GM21447 (cell line): Measurements from ENCODE around the gene TBC1D1.

Experiments used
- ATAC-seq: cut with Tn5 transposase; IDR thresholded peaks from one replicate; pipeline ENCODE4 v1.9.1; 2021; ENCODE audit not compliant: unreplicated experiment

TBC1D1 gene

GRCh38 chr4:38141808-38142500 is 251.1 kb downstream of the TBC1D1 start:
- ATAC-seq: no peak

GRCh38 chr4:38144031-38144430 is 253.1 kb downstream of the TBC1D1 start:
- ATAC-seq: no peak

DNA sequence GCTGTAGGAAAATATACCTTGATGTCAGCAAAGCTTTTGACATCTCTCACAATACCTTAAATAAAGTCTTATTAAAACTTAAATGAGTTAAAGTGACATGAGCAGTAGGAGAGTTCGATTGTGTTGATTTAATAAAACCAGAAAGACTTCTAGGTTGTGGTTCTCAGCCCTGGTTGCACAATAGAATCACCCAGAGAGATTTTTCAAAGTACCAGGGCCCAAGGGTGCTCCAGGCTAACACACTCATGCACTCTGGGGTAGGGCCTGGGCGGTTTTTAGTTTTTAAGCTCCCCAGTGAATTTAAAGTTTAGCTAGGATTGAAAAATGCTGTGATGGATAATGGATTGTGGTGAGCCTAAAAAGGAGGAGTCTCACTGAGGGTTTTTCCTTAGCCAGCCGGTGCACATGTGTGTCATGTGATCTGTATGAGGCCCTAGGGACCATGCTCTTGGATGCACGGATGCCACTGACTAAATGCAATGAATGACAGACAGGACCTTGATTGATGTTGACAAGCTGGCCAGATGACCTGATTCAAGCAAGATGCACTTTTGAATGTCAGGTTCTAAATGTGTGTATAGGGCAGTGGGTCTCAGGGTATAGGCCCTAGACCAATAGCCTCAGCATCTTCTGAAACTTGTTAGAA is 254.3 kb downstream of the TBC1D1 start:
- ATAC-seq: no peak

DNA sequence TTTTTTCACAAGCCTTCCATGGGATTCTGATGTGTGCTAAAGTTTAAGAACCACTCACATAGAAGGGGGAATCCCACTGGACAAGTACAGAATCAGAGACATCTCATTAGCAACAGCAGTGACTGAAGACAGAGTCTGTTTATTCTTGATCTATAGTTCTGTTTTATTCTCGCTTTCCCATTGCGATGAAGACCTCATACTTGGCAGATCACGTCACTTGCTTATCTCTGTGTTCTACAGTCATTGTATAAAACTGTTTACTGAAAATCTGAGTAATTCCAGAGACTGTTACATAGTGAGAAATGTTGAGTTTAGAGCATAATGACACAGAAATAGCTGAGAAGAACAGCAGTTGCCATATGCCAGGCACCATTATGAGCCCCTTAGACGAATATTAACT is 254.9 kb downstream of the TBC1D1 start:
- no peak for ATAC-seq

GRCh38 chr4:38146383-38146782 is 255.5 kb downstream of the TBC1D1 start:
- no peak for ATAC-seq

GRCh38 chr4:38149472-38149996 is 258.6 kb downstream of the TBC1D1 start:
- no peak for ATAC-seq

- ATAC-seq: no peak
Observed at GRCh38 chr4:38149997-38150671, 259.2 kb downstream of the TBC1D1 start.

- ATAC-seq: no peak
Observed at GRCh38 chr4:38150766-38151165, 259.9 kb downstream of the TBC1D1 start.

GRCh38 chr4:38151873-38152272 is 261.0 kb downstream of the TBC1D1 start:
- no peak for ATAC-seq

DNA sequence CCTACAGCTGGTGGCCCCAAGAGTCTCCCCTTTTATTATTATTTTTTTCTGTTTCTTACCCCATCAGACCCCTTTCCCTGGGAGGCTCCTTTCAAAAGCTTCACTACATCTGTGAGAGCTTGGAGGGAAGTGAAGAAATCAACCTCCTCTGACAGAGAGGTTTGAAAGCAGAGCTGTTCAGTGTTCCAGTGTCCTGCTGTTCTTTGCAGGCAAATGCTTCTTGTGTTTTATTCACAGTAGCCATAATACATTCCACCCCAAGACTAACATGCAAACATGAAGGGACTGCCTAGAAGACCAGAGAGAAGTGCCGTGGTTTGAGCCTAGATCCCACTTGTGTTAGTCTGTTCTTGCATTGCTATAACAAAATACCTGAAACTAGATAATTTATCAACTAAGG is 261.4 kb downstream of the TBC1D1 start:
- no peak for ATAC-seq

GRCh38 chr4:38152721-38153386 is 262.0 kb downstream of the TBC1D1 start:
- ATAC-seq: no peak

DNA sequence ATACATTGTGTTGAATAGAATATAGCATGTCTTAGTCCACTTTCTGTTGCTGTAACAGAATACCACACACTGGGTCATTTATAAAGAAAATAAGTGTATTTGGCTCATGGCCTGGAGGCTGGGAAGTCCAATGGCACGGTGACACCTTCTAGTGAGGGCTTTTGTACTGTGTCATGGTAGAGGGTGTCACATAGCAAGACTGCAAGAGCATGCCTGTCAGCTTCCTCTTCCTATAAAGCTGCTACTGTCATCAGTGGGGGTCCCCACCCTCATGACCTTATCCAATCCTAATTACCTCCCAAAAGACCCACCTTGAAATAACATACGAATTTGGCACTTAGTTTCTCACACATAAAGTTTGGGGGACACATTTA is 262.5 kb downstream of the TBC1D1 start:
- no peak for ATAC-seq

- ATAC-seq: no peak
Observed at GRCh38 chr4:38154252-38154651, 263.4 kb downstream of the TBC1D1 start.

DNA sequence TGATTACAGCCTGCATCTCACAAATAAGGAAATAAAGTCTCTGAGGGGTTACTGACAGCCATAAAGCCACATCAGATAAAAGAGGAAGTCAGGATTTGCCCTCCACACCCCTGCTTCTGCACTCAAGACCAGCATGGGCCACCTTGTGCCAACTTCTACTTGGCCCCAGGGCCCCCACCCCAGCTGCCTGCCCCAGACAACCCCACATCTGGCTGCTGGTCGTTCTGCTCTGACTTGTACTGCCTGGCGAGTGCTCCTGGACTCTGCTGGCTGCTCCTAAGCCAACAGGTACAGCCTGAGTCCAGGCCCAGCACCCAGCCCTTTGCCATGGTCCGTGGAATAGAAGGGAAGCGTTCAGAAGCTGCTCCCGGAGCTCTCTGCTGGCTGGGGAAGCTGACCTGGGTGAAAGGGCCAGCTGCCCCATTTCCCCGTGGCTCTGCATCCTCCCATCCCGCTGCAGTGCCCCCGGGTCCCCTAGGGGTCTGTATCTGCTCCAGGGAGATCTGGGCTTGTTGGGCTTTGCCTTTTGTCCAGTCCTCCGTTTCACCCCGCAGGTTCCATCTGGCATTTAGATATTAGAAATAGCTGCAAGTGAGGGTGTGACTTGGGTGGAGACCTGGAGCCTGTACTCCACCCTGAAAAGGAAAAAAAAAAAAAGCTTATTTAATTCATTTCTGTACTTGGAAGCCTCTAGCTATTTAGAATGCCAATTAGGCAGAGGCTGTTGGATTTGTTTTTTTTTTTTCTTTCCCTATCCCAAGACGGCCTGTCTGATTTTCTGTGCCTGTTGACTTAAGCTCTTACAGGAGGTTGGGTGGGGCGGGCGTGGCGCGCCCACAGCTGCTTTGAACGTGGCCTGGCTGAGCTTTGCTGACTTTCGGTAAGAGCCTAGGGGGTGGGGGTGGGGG is 264.1 kb downstream of the TBC1D1 start:
- no peak for ATAC-seq

DNA sequence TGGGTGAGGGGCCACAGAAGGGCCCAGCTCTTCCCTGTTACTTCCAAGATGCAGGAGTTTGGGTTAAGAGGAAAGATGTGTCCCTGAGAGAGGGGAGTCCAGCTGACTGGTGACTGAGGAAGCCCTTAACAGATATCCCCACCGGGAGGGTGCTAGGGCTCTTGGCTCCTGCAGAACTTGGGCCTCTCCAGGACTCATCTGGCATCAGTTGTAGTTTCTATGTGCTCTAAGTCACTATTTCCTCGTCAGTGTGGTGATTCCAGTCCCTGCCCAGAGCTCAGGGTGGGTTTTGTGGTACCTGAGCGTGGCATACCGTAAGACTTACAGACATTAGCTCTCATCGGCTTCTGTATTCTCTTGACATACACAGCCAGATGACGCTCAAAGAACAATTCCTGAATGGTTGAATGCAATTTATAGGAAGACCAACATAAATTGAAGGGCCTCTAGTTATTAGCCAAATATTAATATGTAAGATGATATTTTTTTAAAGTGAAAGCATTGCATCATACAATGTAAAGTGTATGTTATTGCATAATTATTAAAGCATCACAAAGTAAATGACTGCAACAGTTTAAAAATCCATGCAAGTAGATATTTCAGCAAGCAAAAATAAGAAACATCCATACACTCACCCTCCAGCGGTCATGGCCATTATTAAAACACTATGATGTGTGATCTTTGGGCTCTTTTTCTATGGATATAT is 264.9 kb downstream of the TBC1D1 start:
- no peak for ATAC-seq

DNA sequence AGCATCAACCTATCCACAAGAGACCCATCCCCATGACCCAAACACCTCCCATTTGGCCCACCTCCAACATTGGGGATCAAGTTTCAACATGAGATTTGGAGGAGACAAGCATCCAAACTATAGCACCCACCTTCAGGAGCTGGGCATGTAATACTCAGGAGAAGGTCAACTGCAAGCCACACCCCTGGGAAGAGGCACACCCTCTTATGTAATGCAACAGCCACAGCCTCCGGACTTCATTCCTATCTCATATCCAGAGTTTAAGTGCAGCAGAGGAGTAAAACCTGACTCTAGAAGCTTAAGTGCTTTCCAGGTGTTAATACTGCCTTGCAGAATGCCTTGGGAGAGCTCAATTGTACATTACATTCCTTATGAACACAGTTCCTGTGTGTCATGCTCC is 266.7 kb downstream of the TBC1D1 start:
- no peak for ATAC-seq

GRCh38 chr4:38160487-38161207 is 269.8 kb downstream of the TBC1D1 start:
- ATAC-seq: peak; percentile 93

GRCh38 chr4:38161208-38162113 is 270.6 kb downstream of the TBC1D1 start:
- no peak for ATAC-seq
